C4-2B (cell line): ENCODE data around the gene IQUB.

Source experiments
- H3K27ac ChIP-seq: fragments of 450-650 bp; 2 replicates; pipeline ENCODE4 v1.5.1; 2017
- CTCF ChIP-seq: fragments of 450-650 bp; conservative IDR thresholded peaks from 2 replicates; pipeline ENCODE4 v1.5.1; 2017; ENCODE audit warnings: mild to moderate bottlenecking
- ZFX ChIP-seq: fragments of 450-650 bp; IDR thresholded peaks from 2 replicates; pipeline ENCODE4 v1.6.1; 2017

The IQUB gene

DNA sequence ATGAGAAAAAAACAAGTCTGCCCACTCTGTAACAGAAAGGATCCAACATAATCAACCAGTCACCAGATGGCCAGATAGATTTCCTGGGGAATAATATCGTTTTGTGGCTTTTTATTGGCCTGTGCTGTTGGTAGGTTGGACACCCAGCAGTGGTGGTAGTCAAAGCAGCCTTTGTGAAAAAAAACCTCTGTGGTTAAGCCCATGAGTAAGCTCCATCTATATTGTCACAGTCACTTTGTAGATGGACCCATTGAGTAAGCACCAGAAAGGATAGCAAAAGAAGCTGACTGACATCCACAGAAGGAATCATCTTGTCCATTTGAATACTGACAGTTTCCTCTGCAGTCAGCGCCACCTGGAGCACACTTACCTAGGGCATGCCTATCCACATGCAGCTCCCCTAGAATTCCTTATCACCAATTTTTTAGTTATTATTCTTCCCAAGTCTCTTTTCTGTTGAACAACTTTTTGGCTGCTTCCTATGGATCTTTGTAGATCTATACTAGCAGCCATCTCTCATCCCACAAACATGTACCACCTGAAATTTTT is 96.9 kb downstream of the IQUB start:
- no peak for TF ChIP-seq ZFX
- TF ChIP-seq CTCF, result peak; percentile 3; the same call in 1 of the 2 replicates
- H3K27ac ChIP-seq, result no peak overlapping the region

GRCh38 chr7:123435080-123435700 is 99.2 kb downstream of the IQUB start:
- no peak overlapping the region for H3K27ac ChIP-seq
- no peak for TF ChIP-seq CTCF
- no peak for TF ChIP-seq ZFX

DNA sequence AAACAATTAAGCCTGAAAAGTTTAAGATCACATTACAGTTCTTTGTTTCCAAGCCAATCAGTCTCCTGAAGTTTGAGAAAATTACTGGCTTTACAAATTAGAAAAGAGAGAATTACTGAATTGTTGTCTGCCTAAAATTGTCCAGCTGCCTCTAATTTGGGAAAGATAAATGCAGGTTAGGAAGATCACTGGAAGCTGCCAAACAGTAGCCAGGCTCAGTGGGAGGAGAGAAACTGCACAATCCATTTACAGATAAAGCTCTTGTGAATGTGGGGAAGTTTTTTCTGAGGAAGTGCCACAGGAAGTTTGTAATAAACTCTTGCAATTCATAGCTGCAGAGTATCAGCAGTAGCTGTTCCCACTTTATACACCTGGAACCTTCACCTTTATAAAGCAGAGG is 100.7 kb downstream of the IQUB start:
- no peak for TF ChIP-seq ZFX
- no peak for TF ChIP-seq CTCF
- no peak overlapping the region for H3K27ac ChIP-seq

DNA sequence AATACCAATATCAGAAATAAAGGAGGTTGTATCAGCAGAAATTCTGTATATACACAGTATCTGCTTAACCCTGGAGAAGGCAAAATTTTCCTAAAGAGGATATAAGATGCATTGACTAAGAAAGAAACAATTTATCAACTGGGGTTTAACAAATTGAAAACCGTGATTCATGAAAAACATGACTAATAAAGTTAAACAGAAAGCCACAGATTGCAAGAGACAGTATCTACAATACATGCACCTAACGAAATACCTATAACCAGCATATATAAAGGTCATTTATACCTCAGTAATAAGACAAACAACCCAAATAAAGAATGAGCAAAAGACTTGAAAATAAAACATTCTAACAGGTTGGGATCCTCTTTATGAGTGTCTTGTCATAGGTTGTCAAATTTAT is 101.8 kb downstream of the IQUB start:
- no peak for TF ChIP-seq ZFX
- no peak for TF ChIP-seq CTCF
- H3K27ac ChIP-seq, result no peak overlapping the region

DNA sequence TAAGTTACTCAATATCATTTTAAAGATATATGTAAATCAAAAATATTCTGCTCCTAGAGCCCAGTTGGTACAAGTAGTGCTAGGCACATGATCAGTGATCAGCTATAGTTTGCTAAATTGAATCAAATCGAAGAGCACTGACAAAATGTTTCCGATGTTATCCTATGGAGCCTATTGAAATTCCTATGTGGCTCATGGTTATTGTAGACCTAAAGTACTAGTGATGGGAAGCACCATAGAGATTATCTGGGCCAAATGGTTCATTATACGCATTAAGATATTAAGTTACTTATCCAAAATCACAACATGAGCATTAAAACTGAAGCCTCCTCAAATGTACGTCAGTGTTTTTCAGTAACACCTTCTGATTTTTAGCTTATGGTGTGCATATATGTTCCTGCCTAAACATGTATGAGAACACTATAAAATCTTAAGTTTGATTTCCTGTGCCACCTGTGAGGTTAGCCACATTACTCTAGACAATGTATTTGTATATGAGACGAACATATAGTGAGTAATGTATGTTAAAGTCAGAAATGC is 103.2 kb downstream of the IQUB start:
- no peak overlapping the region for H3K27ac ChIP-seq
- TF ChIP-seq ZFX (no peak), CTCF (no peak)

DNA sequence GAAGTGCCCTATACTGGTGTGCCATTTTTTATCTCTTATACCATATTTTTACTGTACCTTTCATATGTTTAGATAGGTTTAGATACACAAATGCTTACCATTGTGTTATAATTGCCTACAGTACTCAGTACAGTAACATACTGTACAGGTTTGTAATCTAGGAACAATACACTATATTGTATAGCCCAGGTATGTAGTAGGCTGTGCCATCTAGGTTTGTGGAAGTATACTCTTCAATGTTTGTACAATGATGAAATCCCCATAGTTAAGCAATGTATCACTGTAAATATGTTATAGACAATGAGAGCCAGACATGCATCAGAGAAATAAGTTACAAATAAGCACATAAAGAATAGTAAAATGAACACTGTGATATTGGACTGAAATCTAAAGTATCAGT is 109.1 kb downstream of the IQUB start:
- TF ChIP-seq CTCF (no peak), ZFX (no peak)
- H3K27ac ChIP-seq, result no peak overlapping the region

GRCh38 chr7:123424463-123424862 is 109.9 kb downstream of the IQUB start:
- TF ChIP-seq ZFX (no peak), CTCF (no peak)
- no peak overlapping the region for H3K27ac ChIP-seq
